Measurements from ENCODE around the gene YDJC. TPM values are rescaled to one million over a fixed set of nuclear protein-coding genes. Genes with fewer than 3 reads are reported as not detected.

Gene YDJC
- total and polyA plus RNA-seq, 8 donors = 11.2 to 25.1 (median 14.4) TPM

- TF ChIP-seq CTCF (IDR thresholded peaks at IDR 0.05) = no peak
- no peak for DNase-seq
- no peak for FAIRE-seq
- WGBS, 2 donors = 92% methylated on average over 8 of the region's 8 CpGs
- Histone ChIP-seq H3K27me3 (no peaks in the 10 kb centered on the region), H3K36me3 (peaks cover 0 to 5% (median 5%) of the 10 kb centered on the region in 3 donors), H3K4me1 (no peaks in the 10 kb centered on the region), H3K9me3 (no peaks in the 10 kb centered on the region), H3K4me3 (no peak overlapping the region), H3K27ac (no peak overlapping the region)
- peak in 1 of 4 donors; percentile 8 for ATAC-seq
- intact Hi-C loops (cut with DNase I) = no loop called here
Measured at GRCh38 chr22:21606775-21607174, 23.0 kb downstream of the YDJC start.

- DNase-seq = no peak
- Histone ChIP-seq H3K4me3 (no peak overlapping the region), H3K27ac (no peak overlapping the region), H3K27me3 (no peaks in the 10 kb centered on the region), H3K9me3 (no peaks in the 10 kb centered on the region), H3K36me3 (no peaks in the 10 kb centered on the region), H3K4me1 (no peaks in the 10 kb centered on the region)
- FAIRE-seq = no peak
- TF ChIP-seq CTCF (IDR thresholded peaks at IDR 0.05) = no peak
- ATAC-seq = no peak
- intact Hi-C loops (cut with DNase I) = no loop called here
- 96 to 99% methylated on average over 7 of the region's 7 CpGs for WGBS, 2 donors
Measured at GRCh38 chr22:21605887-21606564, 23.8 kb downstream of the YDJC start.

- FAIRE-seq (no peak), ATAC-seq (no peak), DNase-seq (no peak)
- Histone ChIP-seq H3K4me3 (no peak overlapping the region), H3K27ac (no peak overlapping the region), H3K36me3 (no peaks in the 10 kb centered on the region), H3K27me3 (no peaks in the 10 kb centered on the region), H3K4me1 (no peaks in the 10 kb centered on the region), H3K9me3 (no peaks in the 10 kb centered on the region)
- no peak for TF ChIP-seq CTCF (IDR thresholded peaks at IDR 0.05)
- intact Hi-C loops (cut with DNase I) = no loop called here
- 82 to 85% methylated on average over 9 of the region's 9 CpGs for WGBS, 2 donors
Measured at GRCh38 chr22:21603973-21604372, 25.8 kb downstream of the YDJC start.

GRCh38 chr22:21602579-21602978 is 27.2 kb downstream of the YDJC start:
- intact Hi-C loops (cut with DNase I) = no loop called here
- no peak for FAIRE-seq
- H3K9me3 ChIP-seq = no peaks in the 10 kb centered on the region
- H3K4me3 ChIP-seq = no peak overlapping the region
- ATAC-seq = no peak
- H3K36me3 ChIP-seq = no peaks in the 10 kb centered on the region
- H3K27ac ChIP-seq = no peak overlapping the region
- H3K27me3 ChIP-seq = no peaks in the 10 kb centered on the region
- TF ChIP-seq CTCF (IDR thresholded peaks at IDR 0.05) = no peak
- WGBS, 2 donors = 89 to 96% methylated on average over 6 of the region's 6 CpGs
- DNase-seq = no peak
- H3K4me1 ChIP-seq = no peaks in the 10 kb centered on the region

GRCh38 chr22:21599053-21599893 is 30.5 kb downstream of the YDJC start:
- DNase-seq (no peak), ATAC-seq (no peak), FAIRE-seq (no peak)
- 89 to 91% methylated on average over 6 of the region's 6 CpGs for WGBS, 2 donors
- Histone ChIP-seq H3K36me3 (peaks cover 0 to 14% (median 0%) of the 10 kb centered on the region in 3 donors), H3K27me3 (no peaks in the 10 kb centered on the region), H3K27ac (no peak overlapping the region), H3K4me1 (no peaks in the 10 kb centered on the region), H3K4me3 (no peak overlapping the region), H3K9me3 (no peaks in the 10 kb centered on the region)
- intact Hi-C loops (cut with DNase I) = no loop called here
- TF ChIP-seq CTCF (IDR thresholded peaks at IDR 0.05) = no peak
